ENCODE data around the gene ARMC9.
"Not testable (repeated sequence)": the region's sequence is repeated elsewhere in the genome, so short reads cannot be mapped to it uniquely, and the experiment has no call there.

Gene ARMC9

GRCh38 chr2:231239751-231240150, 41.3 kb downstream of the ARMC9 start:
- DNase-seq (ENCODE audit: low spot score) = no peak

DNA sequence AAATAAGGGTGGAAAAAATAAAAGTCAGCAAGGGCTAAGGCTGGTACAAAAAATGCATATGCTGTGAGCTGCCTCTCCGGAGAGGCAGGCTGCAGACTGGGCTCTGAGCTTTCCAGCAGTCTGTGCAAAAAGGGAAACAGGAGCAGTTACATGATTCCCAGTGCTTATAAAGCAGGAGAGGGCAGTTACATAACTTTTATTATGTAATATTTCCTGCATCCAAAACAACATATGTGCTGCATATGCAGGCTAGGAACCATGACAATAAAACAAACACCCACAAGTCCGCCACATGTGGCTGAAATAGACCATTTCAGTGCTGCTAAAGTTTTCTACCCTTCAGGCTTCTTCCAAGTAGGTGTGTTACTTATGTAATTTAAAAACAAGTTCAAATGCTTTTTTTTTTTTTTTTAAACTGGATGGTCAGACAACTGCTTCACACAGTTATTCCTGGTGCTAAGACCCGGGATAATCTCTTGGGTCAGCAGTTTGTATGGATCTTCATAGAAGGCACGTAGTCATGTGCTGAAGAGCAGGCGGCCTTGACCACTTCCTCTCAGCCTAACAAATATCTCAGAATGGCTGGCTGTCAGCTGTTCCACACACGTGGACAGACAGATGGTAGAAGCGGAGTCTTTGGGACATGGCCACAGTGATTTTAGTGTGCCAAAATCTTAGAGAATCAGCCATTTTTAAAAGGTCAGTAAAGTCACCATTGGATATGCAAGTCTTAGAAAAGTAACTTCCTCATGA, 43.5 kb downstream of the ARMC9 start:
- no peak for DNase-seq (ENCODE audit: low spot score)

DNA sequence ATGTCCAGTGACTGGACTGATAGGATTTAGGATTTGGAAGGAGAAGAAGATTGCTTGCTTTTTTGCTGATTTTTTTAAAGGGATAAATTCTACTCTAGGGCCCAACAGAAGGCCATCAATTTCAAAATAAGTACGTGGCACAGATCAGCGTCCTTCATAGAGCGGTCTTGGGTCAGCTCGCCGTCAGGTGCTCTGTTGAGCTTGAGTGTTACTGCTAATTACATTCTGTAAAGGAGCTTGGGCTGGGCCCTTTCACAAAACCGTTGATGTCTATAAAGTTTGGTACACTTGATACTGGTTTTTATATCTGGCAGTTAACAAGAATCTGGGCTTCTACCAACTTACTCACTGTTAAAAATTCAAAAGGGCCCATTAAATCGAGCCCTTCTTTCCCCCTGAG, 45.4 kb downstream of the ARMC9 start:
- no peak for DNase-seq (ENCODE audit: low spot score)

DNA sequence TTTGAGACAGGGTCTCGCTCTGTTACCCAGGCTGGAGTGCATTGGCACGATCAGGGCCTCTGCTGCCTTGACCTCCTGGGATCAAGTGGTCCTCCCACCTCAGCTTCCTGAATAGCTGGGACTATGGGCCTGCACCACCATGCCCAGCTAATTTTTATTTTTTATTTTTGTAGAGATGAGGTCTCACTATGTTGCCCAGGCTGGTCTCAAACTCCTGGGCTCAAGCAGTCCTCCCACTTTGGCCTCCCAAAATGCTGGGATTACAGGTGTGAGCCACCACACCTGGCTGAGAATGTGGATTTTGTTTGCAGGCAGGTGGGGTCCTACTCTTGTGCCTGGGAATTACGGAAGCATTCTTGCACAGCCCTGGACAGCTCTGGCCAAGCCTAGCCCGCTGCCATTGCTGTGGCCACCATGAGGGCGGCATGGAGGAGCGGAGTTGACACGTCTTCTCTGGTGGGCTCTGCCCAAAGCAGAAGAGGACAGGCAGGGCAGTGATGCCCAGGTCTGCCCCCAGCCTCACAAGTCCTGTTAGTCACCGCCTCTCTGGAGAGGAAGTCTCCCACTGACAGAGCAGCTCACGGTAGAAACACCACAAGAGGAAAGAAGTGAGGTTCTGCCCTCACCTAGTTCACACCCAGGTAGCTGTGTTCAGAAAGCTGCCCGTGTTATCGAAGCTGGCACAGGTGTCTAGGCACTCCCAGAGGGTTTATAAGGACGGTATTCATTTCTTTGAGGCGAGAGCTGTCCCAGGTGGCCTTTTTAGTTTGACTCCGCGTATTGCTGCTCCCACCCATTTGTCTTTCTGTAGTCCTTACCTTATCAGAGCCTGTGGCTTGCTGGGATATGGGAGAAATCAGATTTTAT, 46.2 kb downstream of the ARMC9 start:
- DNase-seq (ENCODE audit: low spot score) = no peak

GRCh38 chr2:231245249-231246094, 47.0 kb downstream of the ARMC9 start:
- DNase-seq (ENCODE audit: low spot score) = no peak

DNA sequence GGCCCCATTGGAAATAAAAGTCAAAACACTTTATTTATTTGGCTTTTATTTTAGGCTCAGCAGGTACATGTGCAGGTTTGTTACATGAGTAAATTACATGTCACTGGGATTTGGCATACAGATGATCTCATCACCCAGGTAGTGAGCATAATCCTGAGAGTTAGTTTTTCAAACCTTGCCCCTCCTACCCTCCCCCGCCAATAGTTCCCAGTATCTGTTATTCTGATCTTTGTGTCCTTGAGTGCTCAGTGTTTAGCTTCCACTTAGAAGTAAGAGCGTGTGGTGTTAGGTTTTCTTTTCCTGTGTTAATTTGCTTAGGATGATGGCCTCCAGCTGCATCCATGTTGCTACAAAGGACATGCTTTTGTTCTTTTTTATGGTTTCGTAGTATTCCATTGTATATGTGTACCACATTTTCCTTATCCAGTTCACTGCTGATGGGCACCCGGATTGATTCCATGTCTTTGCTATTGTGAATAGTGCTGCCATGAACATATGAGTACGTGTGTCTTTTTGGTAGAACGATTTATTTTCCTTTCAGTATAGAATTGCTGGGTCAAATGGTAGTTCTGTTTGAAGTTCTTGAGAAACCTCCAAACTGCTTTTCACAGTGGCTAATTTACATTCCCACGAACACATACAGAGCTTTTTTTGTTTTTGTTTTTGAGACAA, 47.9 kb downstream of the ARMC9 start:
- DNase-seq (ENCODE audit: low spot score) = no peak

GRCh38 chr2:231250146-231250545, 51.7 kb downstream of the ARMC9 start:
- DNase-seq (ENCODE audit: low spot score) = no peak

DNA sequence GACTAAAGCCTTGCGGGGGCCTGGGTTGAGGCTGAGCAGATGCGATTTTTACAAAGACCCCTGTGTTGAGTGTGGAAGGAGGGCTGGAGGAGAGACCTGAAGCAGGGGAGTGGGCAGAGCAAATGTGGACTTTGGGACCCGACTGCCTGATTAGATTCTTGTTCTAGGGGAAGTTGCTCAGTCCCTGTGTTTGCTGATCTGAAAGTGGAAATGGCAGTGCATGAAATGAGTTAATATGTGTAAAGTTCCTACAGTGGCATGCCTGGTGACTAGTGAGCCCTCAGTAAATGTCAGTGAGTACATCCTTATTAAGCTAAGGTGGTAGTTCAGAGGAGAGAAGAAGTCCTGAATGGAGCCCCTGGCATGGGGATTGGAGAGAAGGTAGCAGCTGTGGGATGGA, 52.3 kb downstream of the ARMC9 start:
- no peak for DNase-seq (ENCODE audit: low spot score)

- DNase-seq (ENCODE audit: low spot score) = not testable (repeated sequence)
These were observed 54.9 kb downstream of the ARMC9 start for GRCh38 chr2:231253292-231253691.

DNA sequence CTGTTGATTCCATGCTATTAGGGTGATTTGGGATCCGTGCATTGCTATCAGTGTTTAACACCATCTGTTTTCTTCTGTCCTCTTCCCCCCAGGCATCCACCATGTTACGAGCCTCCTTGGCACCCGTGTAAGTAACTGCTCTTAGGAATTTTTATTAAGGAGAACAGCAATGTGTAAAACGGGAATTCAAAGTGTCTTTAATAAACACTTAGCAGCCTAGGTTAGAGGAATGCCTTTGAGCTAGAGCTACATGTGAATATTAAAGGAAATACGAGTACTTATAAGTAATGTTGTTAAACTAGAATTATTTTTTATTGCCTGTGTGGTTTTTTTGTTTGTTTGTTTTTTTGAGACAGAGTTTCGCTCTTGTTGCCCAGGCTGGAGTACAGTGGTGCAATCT, 58.1 kb downstream of the ARMC9 start:
- DNase-seq (ENCODE audit: low spot score) = no peak

DNA sequence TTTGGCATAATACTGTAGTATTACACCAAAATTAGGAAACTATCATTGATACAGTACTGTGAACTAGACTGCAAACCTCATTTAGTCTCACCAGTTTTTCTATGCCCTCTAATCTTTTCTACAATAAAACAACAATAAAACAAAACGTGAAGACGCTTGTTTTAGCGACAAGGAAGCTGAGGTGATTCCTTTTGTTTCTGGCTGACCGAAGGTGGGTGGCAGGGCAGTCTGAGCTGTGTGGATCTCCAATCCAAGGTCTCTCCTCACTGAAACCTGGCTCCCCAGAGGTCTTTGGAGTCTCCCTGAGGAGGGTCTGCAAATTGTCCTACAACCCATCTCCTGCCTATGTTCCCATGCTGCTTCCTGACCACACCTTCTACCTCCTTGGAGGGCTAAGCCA, 59.3 kb downstream of the ARMC9 start:
- no peak for DNase-seq (ENCODE audit: low spot score)

GRCh38 chr2:231258701-231259100, 60.3 kb downstream of the ARMC9 start:
- no peak for DNase-seq (ENCODE audit: low spot score)

DNA sequence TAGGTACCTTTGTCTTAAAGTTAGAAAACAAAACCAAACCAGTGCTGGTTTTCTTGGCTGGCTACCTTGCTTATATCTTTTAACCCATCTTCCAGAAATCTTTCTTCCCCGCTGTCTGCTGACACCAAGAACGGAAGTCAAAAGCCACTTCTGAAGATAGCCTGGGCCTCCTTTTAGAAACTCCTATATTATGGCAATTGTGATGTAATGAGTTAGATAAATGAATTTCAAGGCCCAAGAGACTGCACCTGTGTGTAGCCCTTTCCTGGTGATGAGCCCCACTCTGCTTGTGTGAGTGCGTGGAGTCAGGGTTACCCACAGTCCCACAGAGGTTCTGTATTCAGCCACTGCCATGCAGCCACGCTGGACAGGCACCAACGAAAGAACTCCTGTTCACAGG, 60.7 kb downstream of the ARMC9 start:
- DNase-seq (ENCODE audit: low spot score) = no peak

DNA sequence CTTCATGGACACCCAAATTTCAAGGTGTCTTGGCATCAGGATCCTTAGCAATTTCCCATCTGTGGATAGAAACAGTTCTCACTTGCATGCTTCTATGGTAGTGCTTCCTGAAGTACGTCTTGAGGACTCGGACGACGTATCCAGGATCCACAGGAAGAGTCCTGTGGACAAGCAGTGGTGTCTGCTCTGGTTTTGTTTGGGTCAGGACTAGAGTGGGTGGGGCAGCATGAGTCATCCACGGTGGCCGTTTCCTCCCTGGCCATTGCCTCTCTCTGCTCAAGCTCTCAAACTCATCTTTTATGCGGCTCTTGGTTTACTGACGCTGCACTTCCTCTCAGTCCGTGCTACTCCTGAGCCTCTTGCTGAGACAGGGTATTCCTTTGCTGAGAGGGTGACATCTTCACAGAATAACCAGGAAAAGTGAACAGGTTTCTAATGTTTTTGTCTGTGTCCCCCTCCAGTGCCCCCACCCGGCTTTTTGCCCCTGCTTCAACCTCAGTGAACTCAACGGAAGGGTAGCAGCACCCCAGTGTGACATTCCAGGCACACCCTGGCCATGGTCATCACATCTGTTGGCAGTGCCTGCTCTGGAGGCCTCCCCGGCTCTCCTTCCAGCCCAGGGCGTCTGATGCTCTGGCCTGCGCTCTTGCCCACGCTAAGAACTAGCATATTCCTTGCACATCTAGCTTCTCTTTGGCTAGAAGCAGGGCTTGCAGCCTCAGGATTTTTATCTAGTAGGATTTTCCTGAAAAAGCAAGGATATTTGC, 62.2 kb downstream of the ARMC9 start:
- DNase-seq (ENCODE audit: low spot score) = no peak

DNA sequence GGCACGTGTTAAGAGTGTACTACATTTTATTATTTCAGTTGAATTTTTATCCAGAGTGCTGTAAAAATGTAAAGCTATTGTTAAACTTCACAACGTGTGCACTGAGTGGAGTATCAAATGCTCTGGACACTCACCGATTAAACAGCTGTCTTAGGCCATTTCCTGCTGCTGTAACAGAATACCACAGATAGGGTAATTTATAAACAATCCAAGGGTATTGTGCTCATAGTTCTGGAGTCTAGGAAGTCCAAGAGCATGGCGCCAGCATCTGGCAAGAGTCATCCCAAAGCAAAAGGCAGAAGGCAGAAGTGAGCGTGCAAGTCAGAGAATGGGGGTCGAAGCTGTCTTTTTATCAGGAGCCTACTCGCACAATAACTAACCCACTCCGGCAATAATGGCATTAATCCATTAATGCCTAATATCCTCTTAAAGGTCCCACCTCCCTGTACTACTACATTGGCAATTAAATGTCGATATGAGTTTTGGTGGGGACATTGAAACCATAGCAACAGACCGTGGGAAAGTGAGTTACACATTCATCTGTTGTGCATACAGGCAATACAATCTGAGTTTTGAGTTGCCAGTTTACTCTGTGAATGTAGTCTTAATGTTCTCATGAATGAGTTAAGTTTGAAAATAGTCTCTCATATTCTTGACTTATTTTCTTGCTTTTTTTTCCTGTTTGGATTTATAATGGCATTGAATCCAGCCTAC, 64.8 kb downstream of the ARMC9 start:
- no peak for DNase-seq (ENCODE audit: low spot score)

- peak; percentile 82 for DNase-seq (ENCODE audit: low spot score)
These were observed 72.0 kb downstream of the ARMC9 start for GRCh38 chr2:231270221-231271114.

GRCh38 chr2:231272991-231273390, 74.6 kb downstream of the ARMC9 start:
- peak; percentile 75 for DNase-seq (ENCODE audit: low spot score)

DNA sequence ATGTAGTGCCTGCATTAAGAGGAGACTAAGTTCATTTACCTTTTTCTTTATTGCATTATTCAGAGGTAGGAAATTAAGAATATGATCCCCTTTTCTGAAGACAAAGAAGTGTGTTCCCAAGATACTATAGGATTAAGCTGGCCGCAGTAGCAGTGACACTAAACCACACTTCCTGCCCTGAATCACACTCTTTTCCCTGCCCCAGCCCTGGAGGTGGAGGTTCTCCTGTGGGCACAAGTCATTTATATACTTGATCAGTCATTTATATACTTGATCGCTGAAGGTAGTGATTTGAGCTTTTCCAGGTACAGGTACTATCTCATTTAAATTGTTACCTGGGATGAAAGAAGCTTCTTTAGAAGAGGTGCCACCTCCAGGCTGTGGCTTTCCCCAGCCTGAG, 78.6 kb downstream of the ARMC9 start:
- DNase-seq (ENCODE audit: low spot score) = no peak

- DNase-seq (ENCODE audit: low spot score) = no peak
These were observed 79.5 kb downstream of the ARMC9 start for GRCh38 chr2:231277962-231278361.
